OCI-LY3 (cell line): Measurements from ENCODE around the gene CDK17.

Experiments used
- H2AFZ ChIP-seq: fragments of 200-600, 300-600 bp; shearing (Covaris generic); 2 replicates; pipeline ENCODE4 v1.6.0; 2014; ENCODE audit warnings: antibody characterized with exemption, low read depth, low read length
- H3K27ac ChIP-seq: fragments of 200-600, 300-600 bp; sonication (generic); 2 replicates; pipeline ENCODE4 v1.5.1; 2014; ENCODE audit warnings: mild to moderate bottlenecking, low read length, moderate library complexity, mixed read lengths
- H3K27me3 ChIP-seq: fragments of 200-600, 300-600 bp; sonication (generic); 2 replicates; pipeline ENCODE4 v1.6.1; 2014; ENCODE audit warnings: low read depth, low read length, mixed read lengths
- H3K36me3 ChIP-seq: fragments of 200-600, 300-600 bp; sonication (generic); replicated peaks from 2 replicates; pipeline ENCODE3; 2014; ENCODE audit warnings: low read depth, low read length, mixed read lengths
- H3K4me1 ChIP-seq: fragments of 300-600, 200-600 bp; sonication (generic); 2 replicates; pipeline ENCODE4 v1.6.1; 2014; ENCODE audit warnings: low read length, mixed read lengths
- H3K4me2 ChIP-seq: fragments of 200-600, 300-600 bp; sonication (generic); 2 replicates; pipeline ENCODE4 v1.6.1; 2014; ENCODE audit warnings: low read length, mixed read lengths
- H3K4me3 ChIP-seq: fragments of 300-600, 200-600 bp; sonication (generic); 2 replicates; pipeline ENCODE4 v1.5.1; 2014; ENCODE audit warnings: antibody characterized with exemption, mild to moderate bottlenecking, low read length, moderate library complexity
- H3K79me2 ChIP-seq: fragments of 300-600, 200-600 bp; shearing (Covaris generic); 2 replicates; pipeline ENCODE4 v1.6.1; 2014; ENCODE audit warnings: mild to moderate bottlenecking, low read length, mixed read lengths
- H3K9ac ChIP-seq: fragments of 300-600, 200-600 bp; shearing (Covaris generic); 2 replicates; pipeline ENCODE4 v1.6.0; 2014; ENCODE audit warnings: mild to moderate bottlenecking, low read length, moderate library complexity
- H3K9me3 ChIP-seq: fragments of 200-600, 300-600 bp; shearing (Covaris generic); 2 replicates; pipeline ENCODE4 v1.6.1; 2014; ENCODE audit warnings: low read length, mixed read lengths; ENCODE audit not compliant: insufficient read depth
- H4K20me1 ChIP-seq: fragments of 200-600, 300-600 bp; sonication (generic); 2 replicates; pipeline ENCODE4 v1.6.1; 2016; ENCODE audit warnings: low read length, mixed read lengths; ENCODE audit not compliant: insufficient read depth
- CTCF ChIP-seq: fragments of 200-600, 300-600 bp; sonication (generic); IDR thresholded peaks from 2 replicates; pipeline ENCODE4 v1.5.1; 2014; ENCODE audit warnings: antibody characterized with exemption, low read length, low read depth
- EZH2phosphoT487 ChIP-seq: fragments of 200-600 bp; shearing (Covaris generic); IDR thresholded peaks from 2 replicates; pipeline ENCODE4 v1.6.1; 2018; ENCODE audit warnings: antibody characterized with exemption, mixed run types, low read depth

Gene CDK17

DNA sequence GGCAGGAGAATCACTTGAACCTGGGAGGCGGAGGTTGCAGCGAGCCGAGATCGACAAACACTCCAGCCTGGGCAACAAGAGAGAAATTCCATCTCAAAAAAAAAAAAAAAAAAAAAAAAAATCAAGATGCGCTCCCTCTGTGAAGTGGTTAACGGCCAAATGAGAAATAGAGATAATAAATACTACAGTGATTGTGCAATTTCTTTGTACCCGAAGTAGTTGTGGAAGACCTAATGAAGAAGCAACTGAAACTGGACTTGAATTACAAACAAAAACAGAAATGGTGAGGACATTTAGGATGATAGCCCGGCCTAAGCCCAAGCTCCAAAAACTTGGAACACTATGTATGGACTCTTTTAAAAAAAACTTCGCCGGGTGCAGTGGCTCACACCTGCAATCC, 44.2 kb upstream of the CDK17 start:
- H3K9ac ChIP-seq, result no peak overlapping the region
- H3K4me1 ChIP-seq, result no peaks in the 10 kb centered on the region
- no peaks in the 10 kb centered on the region for H3K27me3 ChIP-seq
- no peak overlapping the region for H3K27ac ChIP-seq
- H3K4me2 ChIP-seq, result no peak overlapping the region
- H3K4me3 ChIP-seq, result no peak overlapping the region
- no peaks in the 10 kb centered on the region for H3K9me3 ChIP-seq
- H3K79me2 ChIP-seq, result no peaks in the 10 kb centered on the region
- H3K36me3 ChIP-seq, result no peaks in the 10 kb centered on the region
- TF ChIP-seq CTCF, result no peak
- TF ChIP-seq EZH2phosphoT487, result no peak
- H4K20me1 ChIP-seq, result no peaks in the 10 kb centered on the region
- H2AFZ ChIP-seq, result no peak overlapping the region

DNA sequence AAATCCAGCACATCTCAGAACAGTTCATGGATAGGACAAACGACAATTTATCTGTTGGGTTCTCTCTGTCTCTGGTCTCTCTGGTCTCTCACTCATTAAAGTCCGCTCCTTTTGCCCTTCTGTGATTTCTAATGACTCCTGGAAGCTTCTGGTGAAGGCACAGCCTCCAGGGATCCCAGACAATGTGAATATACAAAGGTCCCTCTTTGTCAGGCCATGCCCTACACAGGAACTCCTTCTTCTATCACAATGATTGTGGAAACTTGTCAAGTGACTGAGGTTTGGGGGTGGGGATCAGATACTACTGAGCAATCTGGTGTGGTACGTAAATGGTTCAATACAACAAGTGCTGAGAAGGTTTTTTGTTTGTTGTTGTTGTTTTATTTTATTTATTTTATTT, 42.7 kb upstream of the CDK17 start:
- no peaks in the 10 kb centered on the region for H3K9me3 ChIP-seq
- H2AFZ ChIP-seq, result no peak overlapping the region
- no peak overlapping the region for H3K4me2 ChIP-seq
- no peak overlapping the region for H3K4me3 ChIP-seq
- no peaks in the 10 kb centered on the region for H3K27me3 ChIP-seq
- TF ChIP-seq CTCF (no peak), EZH2phosphoT487 (no peak)
- H3K79me2 ChIP-seq, result no peaks in the 10 kb centered on the region
- H3K36me3 ChIP-seq, result no peaks in the 10 kb centered on the region
- no peaks in the 10 kb centered on the region for H4K20me1 ChIP-seq
- H3K9ac ChIP-seq, result no peak overlapping the region
- no peaks in the 10 kb centered on the region for H3K4me1 ChIP-seq
- H3K27ac ChIP-seq, result no peak overlapping the region

DNA sequence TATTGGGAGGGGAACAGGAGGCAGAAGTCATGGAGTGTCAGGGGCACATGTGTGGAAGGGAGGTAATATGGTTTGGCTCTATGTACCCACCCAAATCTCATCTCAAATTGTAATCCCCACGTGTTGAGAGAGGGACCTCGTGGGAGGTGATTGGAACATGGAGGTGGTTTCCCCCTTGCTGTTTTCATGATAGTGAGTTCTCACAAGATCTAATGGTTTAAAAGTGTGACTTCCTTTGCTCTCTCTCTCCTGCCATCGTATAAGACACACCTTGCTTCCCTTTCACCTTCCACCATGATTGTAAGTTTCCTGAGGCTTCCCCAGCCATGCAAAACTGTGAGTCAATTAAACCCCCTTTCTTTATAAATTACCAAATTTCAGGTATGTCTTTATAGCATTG, 41.6 kb upstream of the CDK17 start:
- Histone ChIP-seq H4K20me1 (no peaks in the 10 kb centered on the region), H3K79me2 (no peaks in the 10 kb centered on the region), H3K9ac (no peak overlapping the region), H3K9me3 (no peaks in the 10 kb centered on the region), H3K36me3 (no peaks in the 10 kb centered on the region), H3K27ac (no peak overlapping the region), H3K4me1 (no peaks in the 10 kb centered on the region), H3K27me3 (no peaks in the 10 kb centered on the region), H2AFZ (no peak overlapping the region), H3K4me2 (no peak overlapping the region), H3K4me3 (no peak overlapping the region)
- TF ChIP-seq CTCF (no peak), EZH2phosphoT487 (no peak)

DNA sequence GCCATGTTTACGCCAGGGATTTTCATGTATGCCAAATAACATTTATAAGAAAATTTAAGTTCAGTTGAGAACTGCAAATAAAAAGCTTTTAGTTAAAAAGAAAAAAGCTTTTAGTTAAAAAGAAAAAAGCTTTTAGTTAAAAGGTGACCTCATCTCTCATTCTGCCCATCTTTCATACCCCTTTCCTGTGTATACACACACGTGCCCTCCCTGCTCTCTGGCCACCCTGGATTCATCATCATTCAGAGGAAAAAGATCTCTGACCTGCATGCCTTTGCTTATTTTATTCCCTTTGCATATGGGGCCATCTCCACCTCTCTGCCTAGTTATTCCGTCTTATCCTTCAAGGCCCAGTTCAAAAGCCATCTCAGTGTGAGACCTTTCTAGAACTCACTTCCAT, 38.1 kb upstream of the CDK17 start:
- Histone ChIP-seq H4K20me1 (no peaks in the 10 kb centered on the region), H3K4me1 (no peaks in the 10 kb centered on the region), H3K27ac (no peak overlapping the region), H3K27me3 (no peaks in the 10 kb centered on the region), H3K9me3 (no peaks in the 10 kb centered on the region), H3K4me3 (no peak overlapping the region), H2AFZ (no peak overlapping the region), H3K4me2 (no peak overlapping the region), H3K9ac (no peak overlapping the region), H3K36me3 (no peaks in the 10 kb centered on the region), H3K79me2 (no peaks in the 10 kb centered on the region)
- TF ChIP-seq EZH2phosphoT487, result no peak

DNA sequence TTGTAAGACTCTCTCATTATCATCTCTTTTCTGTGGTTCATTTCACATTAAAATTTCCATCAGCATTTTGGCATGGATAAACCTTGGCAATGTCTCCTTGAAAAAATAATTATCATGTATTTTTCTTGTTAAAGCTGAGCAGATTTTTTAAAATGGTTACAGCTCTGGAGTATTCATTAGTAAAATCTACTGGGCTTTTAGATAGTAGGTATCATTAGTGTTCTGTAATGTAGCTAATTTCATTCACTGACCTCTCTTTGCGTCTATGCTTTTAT, 36.9 kb upstream of the CDK17 start:
- no peak overlapping the region for H3K9ac ChIP-seq
- H3K4me3 ChIP-seq, result no peak overlapping the region
- no peak overlapping the region for H3K27ac ChIP-seq
- no peaks in the 10 kb centered on the region for H4K20me1 ChIP-seq
- no peaks in the 10 kb centered on the region for H3K36me3 ChIP-seq
- no peaks in the 10 kb centered on the region for H3K79me2 ChIP-seq
- H3K4me1 ChIP-seq, result no peaks in the 10 kb centered on the region
- H3K4me2 ChIP-seq, result no peak overlapping the region
- no peak for TF ChIP-seq CTCF
- TF ChIP-seq EZH2phosphoT487, result no peak
- H2AFZ ChIP-seq, result no peak overlapping the region
- H3K9me3 ChIP-seq, result no peaks in the 10 kb centered on the region
- no peaks in the 10 kb centered on the region for H3K27me3 ChIP-seq
